Kidney (tissue), 14 donors: ENCODE data around the gene MAPK7. TPM values are rescaled to one million over a fixed set of nuclear protein-coding genes. Genes with fewer than 3 reads are reported as not detected.
A peak's percentile ranks its signal among the peaks of the same experiment; 100 is the strongest.

Experiments used
- DNase-seq, 5 donors: peaks; one replicate each; pipeline ENCODE4 v3.0.0-alpha.2; 2013 to 2020
- FAIRE-seq: peaks from 2 replicates; lab custom pipeline; 2012; peaks lifted over from hg19 to GRCh38; lab: Jason Lieb, UNC
- H3K27ac ChIP-seq, 2 donors: one replicate each; pipeline ENCODE4 v1.7.0; 2013; ENCODE audit warnings: low read depth in 2 of 2, low read length in 2 of 2, inconsistent platforms in 1 of 2
- H3K27me3 ChIP-seq: one replicate; pipeline ENCODE4 v1.7.1; 2013; ENCODE audit warnings: low read length, inconsistent platforms; ENCODE audit not compliant: control insufficient read depth, insufficient read depth
- H3K36me3 ChIP-seq, 3 donors: one replicate each; pipeline versions ENCODE4 v1.7.0 to v1.7.1; 2013; ENCODE audit warnings: low read length in 3 of 3, control low read depth in 1 of 3, inconsistent platforms in 1 of 3; ENCODE audit not compliant: insufficient read depth in 3 of 3, control insufficient read depth in 2 of 3
- H3K4me1 ChIP-seq, 3 donors: one replicate each; pipeline versions ENCODE4 v1.7.0 to v1.7.1; 2013; ENCODE audit warnings: low read length in 3 of 3, inconsistent platforms in 1 of 3, low read depth in 1 of 3; ENCODE audit not compliant: control insufficient read depth in 2 of 3, insufficient read depth in 2 of 3
- H3K4me3 ChIP-seq, 3 donors: one replicate each; pipeline versions ENCODE4 v1.7.0 to v1.8.1; 2013; ENCODE audit warnings: low read length in 3 of 3, control low read depth in 1 of 3, inconsistent platforms in 1 of 3
- H3K9ac ChIP-seq, 3 donors: one replicate each; pipeline versions ENCODE4 v1.7.0 to v1.7.1; 2013; ENCODE audit warnings: low read length in 3 of 3, control low read depth in 1 of 3, inconsistent platforms in 1 of 3
- H3K9me3 ChIP-seq, 3 donors: one replicate each; pipeline versions ENCODE4 v1.7.0 to v1.7.1; 2013; ENCODE audit warnings: low read length in 3 of 3, control low read depth in 1 of 3, inconsistent platforms in 1 of 3; ENCODE audit not compliant: control insufficient read depth in 2 of 3, insufficient read depth in 1 of 3
- intact Hi-C: fragments of 100-400 bp; cut with DNase I; formaldehyde crosslinking; loops from one replicate; pipeline ENCODE4 v1.11.1; 2022
- polyA plus RNA-seq: library from polyadenylated mRNA; stranded (reverse); fragments of 350-450 nt; fragmentation: Illumina TruSeq; extraction: RNeasy Lipid Tissue Mini Kit (QIAGEN cat#74804); gene quantifications from one replicate; pipeline ENCODE4 v1.2.3, GENCODE V29; 2014; ENCODE audit warnings: low read depth, low replicate concordance; ENCODE audit not compliant: insufficient read depth
- total RNA-seq: library from RNA; stranded (reverse); fragmentation: NEBNext Ultra II Directional; extraction: Animal tissue kit (Norgen Biotek cat#: 25700); gene quantifications from one replicate; pipeline ENCODE4 v1.2.1, GENCODE V29; 2021
- TF ChIP-seq, protein P1 (sequence below): IDR thresholded peaks from 3 replicates; pipeline ENCODE4 v1.5.1; 2012; ENCODE audit warnings: mild to moderate bottlenecking, moderate library complexity, borderline replicate concordance; ENCODE audit not compliant: insufficient read depth; ENCODE audit errors: extremely low read depth
- donor health status: control.
- donor health status: control.
- donor health status: control.
- donor health status: control.
- donor health status: control.
- donor health status: DM: yes; HTN: yes; CAD: no.
- donor health status: Normal renal cell carcinoma (clear cell type).

The MAPK7 gene
- total and polyA plus RNA-seq, 2 donors from 2014 or later, result 7.1 to 36.7 TPM

DNA sequence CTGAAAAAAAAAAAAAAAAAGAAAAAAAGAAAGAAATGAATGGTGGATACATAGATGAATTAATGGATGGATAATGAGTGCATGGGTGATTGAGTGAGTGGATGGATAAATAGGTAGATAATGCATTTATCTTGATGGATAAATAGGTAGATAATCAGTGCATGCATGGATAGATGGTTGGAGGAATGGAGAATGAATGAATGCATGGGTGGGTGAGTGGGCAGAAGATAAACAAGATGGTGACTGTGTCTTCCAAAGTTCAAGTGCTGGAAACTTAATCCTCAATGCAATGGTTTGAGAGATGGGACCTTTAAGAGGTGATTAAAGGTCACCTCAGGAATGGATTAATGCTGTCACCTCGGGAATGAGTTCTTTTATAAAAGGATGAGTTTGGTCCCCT, 26.0 kb downstream of the MAPK7 start:
- no peak overlapping the region for H3K9ac ChIP-seq
- no peaks in the 10 kb centered on the region for H3K27me3 ChIP-seq
- DNase-seq (no peak), FAIRE-seq (no peak)
- TF ChIP-seq, protein P1, sequence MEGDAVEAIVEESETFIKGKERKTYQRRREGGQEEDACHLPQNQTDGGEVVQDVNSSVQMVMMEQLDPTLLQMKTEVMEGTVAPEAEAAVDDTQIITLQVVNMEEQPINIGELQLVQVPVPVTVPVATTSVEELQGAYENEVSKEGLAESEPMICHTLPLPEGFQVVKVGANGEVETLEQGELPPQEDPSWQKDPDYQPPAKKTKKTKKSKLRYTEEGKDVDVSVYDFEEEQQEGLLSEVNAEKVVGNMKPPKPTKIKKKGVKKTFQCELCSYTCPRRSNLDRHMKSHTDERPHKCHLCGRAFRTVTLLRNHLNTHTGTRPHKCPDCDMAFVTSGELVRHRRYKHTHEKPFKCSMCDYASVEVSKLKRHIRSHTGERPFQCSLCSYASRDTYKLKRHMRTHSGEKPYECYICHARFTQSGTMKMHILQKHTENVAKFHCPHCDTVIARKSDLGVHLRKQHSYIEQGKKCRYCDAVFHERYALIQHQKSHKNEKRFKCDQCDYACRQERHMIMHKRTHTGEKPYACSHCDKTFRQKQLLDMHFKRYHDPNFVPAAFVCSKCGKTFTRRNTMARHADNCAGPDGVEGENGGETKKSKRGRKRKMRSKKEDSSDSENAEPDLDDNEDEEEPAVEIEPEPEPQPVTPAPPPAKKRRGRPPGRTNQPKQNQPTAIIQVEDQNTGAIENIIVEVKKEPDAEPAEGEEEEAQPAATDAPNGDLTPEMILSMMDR, result no peak
- no peaks in the 10 kb centered on the region for H3K4me1 ChIP-seq
- no peak overlapping the region for H3K4me3 ChIP-seq
- intact Hi-C loops, result no loop called here
- H3K36me3 ChIP-seq, result no peaks in the 10 kb centered on the region
- H3K9me3 ChIP-seq, result no peaks in the 10 kb centered on the region
- no peak overlapping the region for H3K27ac ChIP-seq

DNA sequence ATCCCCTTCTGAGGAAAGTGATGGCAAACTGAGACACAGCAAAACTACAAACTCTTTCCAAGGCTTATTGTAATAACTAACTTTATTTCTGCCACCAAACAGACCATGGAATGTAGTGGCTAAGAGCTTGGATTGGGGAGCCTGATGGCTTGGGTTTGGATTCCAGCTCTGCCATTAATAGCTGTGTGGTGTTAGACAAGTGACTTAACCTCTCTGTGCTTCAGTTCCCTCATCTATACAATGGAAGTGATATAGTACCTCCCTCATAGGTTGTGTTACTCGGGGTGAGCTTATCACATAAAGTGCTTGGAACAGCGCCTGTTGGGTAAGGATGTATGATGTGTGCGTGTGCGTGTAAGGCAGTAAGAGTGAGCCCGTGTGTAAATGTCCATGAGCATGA, 26.8 kb downstream of the MAPK7 start:
- Histone ChIP-seq H3K9me3 (no peaks in the 10 kb centered on the region), H3K4me3 (no peak overlapping the region), H3K27me3 (no peaks in the 10 kb centered on the region), H3K27ac (no peak overlapping the region), H3K4me1 (no peaks in the 10 kb centered on the region), H3K9ac (no peak overlapping the region), H3K36me3 (no peaks in the 10 kb centered on the region)
- DNase-seq, result no peak
- FAIRE-seq, result no peak
- intact Hi-C loops, result no loop called here
- TF ChIP-seq, protein P1, result no peak

DNA sequence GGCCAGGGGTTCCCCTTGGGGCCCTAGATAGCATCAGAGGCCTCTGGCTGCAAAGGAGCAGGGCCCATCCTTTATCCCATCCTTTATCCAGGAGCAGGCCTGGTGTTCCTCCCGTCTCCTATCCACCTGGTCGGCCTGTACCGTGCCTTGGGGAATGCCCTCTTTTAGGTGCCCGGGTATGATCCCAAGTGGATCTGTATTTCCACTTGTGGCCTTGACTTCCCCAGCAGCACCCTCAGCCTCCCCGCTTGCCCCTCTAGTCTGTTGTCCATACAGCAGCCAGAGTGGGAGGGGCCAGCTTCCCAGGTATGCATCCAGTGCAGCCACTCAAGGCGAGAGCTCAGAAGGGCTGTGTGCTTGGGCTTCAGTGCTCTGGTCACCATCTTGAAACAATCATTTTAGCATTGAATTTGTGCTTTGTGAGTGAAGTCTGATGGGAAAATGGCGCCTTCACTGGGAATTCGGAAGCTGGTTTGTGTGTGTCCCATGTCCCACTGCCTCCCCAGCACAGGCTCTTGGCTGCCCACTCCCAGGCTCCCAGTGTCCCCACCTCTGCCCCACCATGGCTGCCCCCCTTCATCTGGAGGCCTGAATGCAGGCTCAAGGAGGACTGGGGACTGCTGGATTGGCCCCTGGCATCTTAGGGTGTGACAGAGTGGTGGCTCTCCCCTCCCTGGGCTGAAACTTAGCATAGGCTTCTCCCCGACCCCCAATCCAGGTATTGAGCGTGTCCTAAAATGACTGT, 29.5 kb downstream of the MAPK7 start:
- Histone ChIP-seq H3K27ac (no peak overlapping the region), H3K9ac (no peak overlapping the region), H3K4me1 (no peaks in the 10 kb centered on the region), H3K36me3 (no peaks in the 10 kb centered on the region), H3K4me3 (no peak overlapping the region), H3K9me3 (no peaks in the 10 kb centered on the region), H3K27me3 (no peaks in the 10 kb centered on the region)
- TF ChIP-seq, protein P1, result no peak
- peak in 1 of 5 donors; percentile 54 for DNase-seq
- intact Hi-C loops, result no loop called here
- no peak for FAIRE-seq
